NCI-H524 (cell line): ENCODE results near the gene AASDH.

Experiments used
- DNase-seq, 2 experiments: peaks; one replicate each; lab custom pipeline; 2025; lab: John Stamatoyannopoulos, UW

Gene AASDH, protein sequence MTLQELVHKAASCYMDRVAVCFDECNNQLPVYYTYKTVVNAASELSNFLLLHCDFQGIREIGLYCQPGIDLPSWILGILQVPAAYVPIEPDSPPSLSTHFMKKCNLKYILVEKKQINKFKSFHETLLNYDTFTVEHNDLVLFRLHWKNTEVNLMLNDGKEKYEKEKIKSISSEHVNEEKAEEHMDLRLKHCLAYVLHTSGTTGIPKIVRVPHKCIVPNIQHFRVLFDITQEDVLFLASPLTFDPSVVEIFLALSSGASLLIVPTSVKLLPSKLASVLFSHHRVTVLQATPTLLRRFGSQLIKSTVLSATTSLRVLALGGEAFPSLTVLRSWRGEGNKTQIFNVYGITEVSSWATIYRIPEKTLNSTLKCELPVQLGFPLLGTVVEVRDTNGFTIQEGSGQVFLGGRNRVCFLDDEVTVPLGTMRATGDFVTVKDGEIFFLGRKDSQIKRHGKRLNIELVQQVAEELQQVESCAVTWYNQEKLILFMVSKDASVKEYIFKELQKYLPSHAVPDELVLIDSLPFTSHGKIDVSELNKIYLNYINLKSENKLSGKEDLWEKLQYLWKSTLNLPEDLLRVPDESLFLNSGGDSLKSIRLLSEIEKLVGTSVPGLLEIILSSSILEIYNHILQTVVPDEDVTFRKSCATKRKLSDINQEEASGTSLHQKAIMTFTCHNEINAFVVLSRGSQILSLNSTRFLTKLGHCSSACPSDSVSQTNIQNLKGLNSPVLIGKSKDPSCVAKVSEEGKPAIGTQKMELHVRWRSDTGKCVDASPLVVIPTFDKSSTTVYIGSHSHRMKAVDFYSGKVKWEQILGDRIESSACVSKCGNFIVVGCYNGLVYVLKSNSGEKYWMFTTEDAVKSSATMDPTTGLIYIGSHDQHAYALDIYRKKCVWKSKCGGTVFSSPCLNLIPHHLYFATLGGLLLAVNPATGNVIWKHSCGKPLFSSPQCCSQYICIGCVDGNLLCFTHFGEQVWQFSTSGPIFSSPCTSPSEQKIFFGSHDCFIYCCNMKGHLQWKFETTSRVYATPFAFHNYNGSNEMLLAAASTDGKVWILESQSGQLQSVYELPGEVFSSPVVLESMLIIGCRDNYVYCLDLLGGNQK

GRCh38 chr4:56387023-56388001 lies at the start of gene AASDH:
Gene AASDH, minus strand, starts transcription at chr4:56387491. Its CDS starts 3,192 bp downstream, at chr4:56384299.
- peak; percentile 91 for DNase-seq

GRCh38 chr4:56435140-56435926 lies 48.0 kb upstream of the AASDH start, which contains the start of gene PPAT:
Gene PPAT, minus strand, starts transcription at chr4:56435615. Its CDS starts 138 bp downstream, at chr4:56435477.
- DNase-seq, result peak; percentile 94 to 96

DNA sequence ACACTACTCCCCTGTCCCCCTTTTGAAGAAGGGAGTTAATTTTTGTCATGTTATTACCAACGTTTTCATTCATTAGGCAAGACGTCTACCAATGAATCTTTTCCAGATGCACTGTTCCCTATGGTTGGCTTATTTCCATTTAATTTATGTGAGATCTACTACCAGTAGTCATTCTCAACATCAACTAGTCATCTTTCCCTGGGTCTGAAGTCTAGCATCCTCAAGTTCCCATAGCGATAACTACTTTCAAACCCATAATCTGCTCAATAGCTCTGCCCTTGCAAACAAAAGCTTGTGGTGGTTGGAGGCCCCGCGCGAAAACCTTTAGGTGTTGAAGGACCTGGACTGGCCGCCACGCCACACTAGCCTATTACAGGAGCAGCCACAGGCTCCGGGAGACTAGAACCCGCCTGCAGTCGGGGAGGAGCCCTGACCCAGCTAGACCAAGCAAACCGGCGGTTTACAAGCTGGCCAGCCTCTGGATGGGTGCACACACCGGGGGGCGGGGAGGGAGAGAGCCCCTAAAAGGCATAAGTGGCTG lies 47.4 kb upstream of the AASDH start:
- peak; percentile 27 to 72 for DNase-seq

GRCh38 chr4:56433280-56433679 lies 46.0 kb upstream of the AASDH start:
- DNase-seq, result no peak

DNA sequence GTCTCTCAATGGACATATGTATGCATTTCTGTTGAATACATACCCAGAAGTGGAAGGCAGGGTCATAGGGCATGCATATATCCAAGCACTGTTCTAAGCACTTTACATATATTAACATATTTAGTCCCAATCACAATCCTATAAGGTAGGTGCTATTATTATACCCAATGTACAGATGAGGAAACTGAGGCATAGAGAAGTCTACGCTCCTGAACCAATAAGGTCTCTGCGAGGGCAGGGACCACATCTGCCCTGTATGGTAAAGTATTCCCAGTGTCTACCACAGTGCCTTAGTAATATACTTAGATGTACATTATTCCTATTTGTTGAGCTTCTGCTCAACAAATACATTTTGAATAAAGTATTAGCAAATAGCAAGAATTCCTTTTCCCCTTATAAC lies 42.9 kb upstream of the AASDH start:
- no peak for DNase-seq

- DNase-seq, result no peak
These were observed 39.9 kb upstream of the AASDH start for GRCh38 chr4:56427179-56427578.

DNA sequence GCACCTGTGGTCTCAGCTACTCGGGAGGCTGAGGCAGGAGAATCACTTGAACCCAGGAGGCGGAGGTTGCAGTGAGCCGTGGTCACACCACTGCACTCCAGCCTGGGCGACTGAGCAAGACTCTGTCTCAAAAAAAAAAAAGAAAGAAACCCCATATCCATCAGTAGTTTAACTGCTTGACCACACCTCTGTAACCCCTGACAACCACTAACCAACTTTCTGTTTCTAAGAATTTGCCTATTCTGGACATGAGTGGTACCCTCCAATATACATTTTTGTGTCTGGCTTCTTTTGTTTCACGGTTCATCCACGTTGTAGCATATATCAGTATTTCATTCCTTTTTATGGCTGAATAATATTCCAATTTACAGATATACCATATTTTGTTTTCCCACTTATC lies 39.0 kb upstream of the AASDH start:
- no peak for DNase-seq

DNA sequence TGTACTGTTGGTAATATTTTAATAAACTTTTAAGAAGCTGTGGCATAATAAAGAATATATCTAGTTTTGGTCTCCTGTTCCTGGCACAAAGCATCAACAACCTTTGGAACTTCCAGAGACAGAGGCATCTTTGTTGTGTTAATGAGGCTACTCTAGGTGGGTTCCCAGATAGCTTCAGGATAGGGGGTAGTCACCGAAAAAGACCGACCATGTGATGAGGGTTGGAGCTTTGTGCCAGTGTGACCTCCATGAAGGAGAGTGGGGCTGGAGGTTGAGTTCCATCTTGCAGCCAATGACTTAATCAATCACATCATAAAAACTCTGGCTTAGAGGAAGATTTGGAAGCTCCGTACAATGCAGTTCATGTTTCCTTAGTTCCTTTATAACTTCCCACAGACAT lies 38.2 kb upstream of the AASDH start:
- no peak for DNase-seq

DNA sequence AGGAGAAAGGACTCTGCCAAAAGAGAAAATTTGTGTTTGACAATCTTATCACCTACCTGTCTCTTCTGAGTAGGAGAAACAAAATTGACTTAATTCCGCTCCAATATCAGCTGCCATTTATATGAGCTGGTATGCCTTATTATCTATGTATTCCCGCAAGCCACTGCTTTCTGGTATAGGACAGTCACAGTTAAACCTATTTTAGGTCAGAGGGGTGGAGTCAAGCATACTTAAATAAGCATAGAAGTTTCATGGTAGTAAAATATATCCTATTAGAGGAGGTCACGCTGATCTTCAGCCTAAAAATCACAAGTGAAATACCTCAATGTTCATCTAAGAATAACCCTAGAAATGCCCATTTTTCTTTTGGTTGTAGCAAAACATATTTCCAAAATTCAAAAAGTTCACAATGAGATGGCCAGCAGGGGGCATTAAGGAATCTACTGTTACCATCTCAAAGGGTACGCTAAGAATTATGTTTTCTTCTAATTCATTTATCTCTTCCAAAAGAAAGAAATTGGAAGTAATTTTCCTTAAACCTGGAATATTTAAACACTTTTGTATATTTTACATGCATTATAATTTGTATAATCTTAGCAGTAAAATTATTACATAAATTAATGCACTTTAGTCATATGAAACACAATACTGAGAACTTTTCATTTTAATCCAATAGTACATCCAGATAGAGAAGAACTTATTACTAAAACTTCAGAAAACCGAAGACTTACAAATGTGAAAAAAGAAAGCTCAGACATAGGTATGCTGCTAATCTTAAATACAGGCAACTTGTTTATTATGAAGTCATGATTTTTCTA lies 37.6 kb upstream of the AASDH start:
- no peak for DNase-seq

- no peak for DNase-seq
These were observed 36.9 kb upstream of the AASDH start for GRCh38 chr4:56424176-56424575.

DNA sequence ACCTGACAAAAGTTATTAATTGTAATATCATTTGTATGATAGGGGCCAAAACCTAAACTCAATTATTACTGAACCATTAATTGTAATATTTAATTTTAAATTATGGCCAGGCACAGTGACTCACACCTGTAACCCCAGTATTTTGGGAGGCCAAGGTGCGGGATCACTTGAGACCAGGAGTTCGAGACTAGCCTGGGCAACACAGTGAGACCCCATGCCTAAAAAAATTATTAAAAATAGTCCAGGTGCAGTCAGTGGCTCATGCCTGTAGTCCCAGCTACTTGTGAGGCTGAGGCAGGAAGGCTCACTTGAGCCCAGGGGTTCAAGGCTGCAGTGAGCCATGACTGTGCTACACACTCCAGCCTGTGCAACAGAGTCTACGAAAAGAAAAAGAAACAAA lies 30.1 kb upstream of the AASDH start:
- DNase-seq, result no peak

- no peak for DNase-seq
These were observed 29.1 kb upstream of the AASDH start for GRCh38 chr4:56416349-56416748.

GRCh38 chr4:56414135-56414670 lies 26.9 kb upstream of the AASDH start:
- DNase-seq, result no peak

- DNase-seq, result peak; percentile 44 to 83
These were observed 23.2 kb upstream of the AASDH start for GRCh38 chr4:56410247-56411062.

DNA sequence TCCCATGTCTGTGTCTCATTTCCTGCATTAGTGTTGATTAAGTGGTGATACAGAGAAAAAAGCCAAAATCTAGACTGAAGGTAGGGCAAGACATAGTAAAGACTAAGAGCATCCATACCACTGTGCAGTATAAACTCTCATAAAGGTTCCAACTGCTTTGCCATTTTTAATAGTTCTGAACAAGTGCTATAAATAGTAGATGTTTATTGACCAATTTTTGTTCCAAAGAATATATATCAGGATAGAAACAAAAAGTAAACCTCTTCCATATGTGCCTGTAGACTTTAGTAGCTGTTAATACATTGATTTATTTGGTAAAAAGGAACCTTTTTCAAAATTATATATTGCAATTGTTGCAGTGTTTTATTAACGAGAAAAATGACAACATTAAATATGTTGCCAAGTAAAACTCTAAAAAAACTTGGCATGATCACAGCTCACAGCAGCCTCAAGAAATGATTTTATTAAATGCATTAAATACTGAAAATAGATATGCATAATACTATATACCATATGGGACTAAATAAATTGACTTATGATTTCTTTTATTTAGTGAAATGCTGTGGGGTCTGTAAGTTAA lies 22.3 kb upstream of the AASDH start:
- DNase-seq, result no peak

- DNase-seq, result no peak
These were observed 21.7 kb upstream of the AASDH start for GRCh38 chr4:56408978-56409377.

DNA sequence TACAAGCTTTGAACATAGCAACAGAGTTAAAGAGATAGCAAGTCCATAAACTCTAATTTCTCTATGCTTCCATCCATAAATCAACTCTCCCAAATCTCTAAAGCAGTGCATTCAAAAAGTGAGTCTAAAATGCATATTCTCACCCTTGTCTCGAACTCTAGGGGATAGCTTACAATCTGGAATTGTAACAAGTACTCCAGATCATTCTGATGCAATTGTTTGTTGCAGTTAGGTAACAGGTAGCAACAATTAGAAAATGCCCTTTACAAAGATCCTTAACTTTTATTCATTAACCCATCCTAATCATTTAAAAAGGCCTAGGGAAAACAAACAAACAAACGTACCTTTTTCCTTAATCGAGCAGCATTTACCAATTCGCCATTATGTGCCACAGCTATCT lies 18.9 kb upstream of the AASDH start:
- DNase-seq, result no peak

GRCh38 chr4:56405016-56405415 lies 17.7 kb upstream of the AASDH start:
- DNase-seq, result no peak
